ENCODE data around the gene IQCB1. TPM values are rescaled to one million over a fixed set of nuclear protein-coding genes. Genes with fewer than 3 reads are reported as not detected.
"Not testable (repeated sequence)": the region's sequence is repeated elsewhere in the genome, so short reads cannot be mapped to it uniquely, and the experiment has no call there.

The IQCB1 gene
- total RNA-seq, 1 donor from 2014 or later, result 15.5 TPM

- DNase-seq, result not testable (repeated sequence)
Measured at GRCh38 chr3:121743106-121743505, 91.8 kb downstream of the IQCB1 start.

- no peak for DNase-seq
Measured at GRCh38 chr3:121740896-121741295, 94.0 kb downstream of the IQCB1 start.

GRCh38 chr3:121739902-121740301 lies 95.0 kb downstream of the IQCB1 start:
- DNase-seq, result no peak

- DNase-seq, result no peak
Measured at GRCh38 chr3:121737644-121738043, 97.2 kb downstream of the IQCB1 start.

- no peak for DNase-seq
Measured at GRCh38 chr3:121736112-121736511, 98.7 kb downstream of the IQCB1 start.

GRCh38 chr3:121735047-121735696 lies 99.7 kb downstream of the IQCB1 start:
- no peak for DNase-seq

- no peak for DNase-seq
Measured at GRCh38 chr3:121730940-121731687, 103.7 kb downstream of the IQCB1 start.

GRCh38 chr3:121724130-121724529 lies 110.7 kb downstream of the IQCB1 start:
- no peak for DNase-seq

GRCh38 chr3:121723485-121723884 lies 111.4 kb downstream of the IQCB1 start:
- DNase-seq, result peak; percentile 32

- no peak for DNase-seq
Measured at GRCh38 chr3:121722411-121722810, 112.4 kb downstream of the IQCB1 start.

GRCh38 chr3:121720163-121720562 lies 114.7 kb downstream of the IQCB1 start:
- DNase-seq, result no peak

Other genes starting within 250 kb of the IQCB1 start
- not detected in 2 replicates for gene FBXO40, start 241.7 kb downstream of the IQCB1 start, total RNA-seq
- gene HCLS1, start 174.2 kb downstream of the IQCB1 start, total RNA-seq, result 19.4 and 30.0 TPM in 2 replicates
- gene GOLGB1, start 85.3 kb downstream of the IQCB1 start, total RNA-seq, result 48.3 and 60.1 TPM in 2 replicates
- 0.93 and 1.5 TPM in 2 replicates for gene EAF2, start 149 bp upstream of the IQCB1 start, total RNA-seq
- 0.33 and 0.34 TPM in 2 replicates for gene SLC15A2, start 59.3 kb upstream of the IQCB1 start, total RNA-seq
- not detected in 2 replicates for gene ILDR1, start 187.2 kb upstream of the IQCB1 start, total RNA-seq
- not detected in 2 replicates for gene CD86, start 220.3 kb upstream of the IQCB1 start, total RNA-seq

Data from dermis blood vessel endothelial cell (primary cell).